Upper lobe of left lung (tissue), 4 donors: ENCODE results near the gene ADAMTS13.

Experiments used
- CTCF ChIP-seq, 6 experiments: fragments of 450-650 bp in 4 of 6; fragments of 200-600 bp in 2 of 6; sonication (generic) in 2 of 6; IDR thresholded peaks; one replicate each; pipeline ENCODE4 v1.5.1; 2016 to 2019; ENCODE audit warnings: antibody characterized with exemption in 6 of 6
- EP300 ChIP-seq, 4 donors: sonication (generic); formaldehyde crosslinking; IDR thresholded peaks; one replicate each; pipeline ENCODE4 v1.5.1; 2017; ENCODE audit warnings: antibody characterized with exemption in 4 of 4, control low read depth in 2 of 4
- POLR2A ChIP-seq, 4 donors: fragments of 450-650 bp; IDR thresholded peaks; one replicate each; pipeline ENCODE4 v1.5.1; 2016 to 2017; ENCODE audit warnings: antibody characterized with exemption in 4 of 4, mild to moderate bottlenecking in 2 of 4

GRCh38 chr9:133477461-133477860, 55.3 kb downstream of the ADAMTS13 start:
- TF ChIP-seq CTCF (IDR thresholded peaks at IDR 0.05) (no peak), POLR2A (IDR thresholded peaks at IDR 0.05) (no peak), EP300 (IDR thresholded peaks at IDR 0.05) (no peak)
